DND-41 (cell line): ENCODE measurements around the gene SLC17A7.

Experiments used
- CTCF ChIP-seq: IDR thresholded peaks from 2 replicates; pipeline ENCODE4 v1.5.1; 2012; ENCODE audit warnings: borderline replicate concordance, low read length, moderate library complexity, mild to moderate bottlenecking; ENCODE audit not compliant: poor library complexity, severe bottlenecking; ENCODE audit errors: extremely low read depth
- EZH2 ChIP-seq: IDR thresholded peaks from 3 replicates; pipeline ENCODE4 v1.6.1; 2012; ENCODE audit warnings: borderline replicate concordance, low read depth, mild to moderate bottlenecking, moderate library complexity, low read length, inconsistent platforms; ENCODE audit not compliant: severe bottlenecking

GRCh38 chr19:49418511-49418910 is 22.8 kb downstream of the SLC17A7 start:
- TF ChIP-seq CTCF (no peak), EZH2 (no peak)
